Common myeloid progenitor, CD34-positive (primary cell): ENCODE data around the gene ASTN2.

Experiments
- CTCF ChIA-PET: fragments of 350-600 bp; sonication (Branson Sonifier 250); formaldehyde crosslinking; loops from one replicate; lab custom pipeline; 2021; ENCODE audit warnings: antibody characterized with exemption; lab: Charles Lee
- POLR2A ChIA-PET: fragments of 350-600 bp; sonication (Branson Sonifier 250); formaldehyde crosslinking; loops from one replicate; lab custom pipeline; 2021; ENCODE audit warnings: antibody characterized with exemption; lab: Charles Lee
- DNase-seq, 3 donors: peaks; one replicate each; pipeline versions ENCODE4 v3.0.0 to v3.0.0-alpha.2; 2013
- H3K27ac ChIP-seq, 2 experiments: 1 replicate in 1 of 2; 2 replicates in 1 of 2; pipeline ENCODE4 v1.7.0; 2013; ENCODE audit warnings: inconsistent platforms in 2 of 2, low read length in 2 of 2, mild to moderate bottlenecking in 2 of 2, low read depth in 1 of 2, moderate library complexity in 1 of 2; ENCODE audit not compliant: severe bottlenecking in 2 of 2, insufficient read depth in 1 of 2, poor library complexity in 1 of 2
- H3K27me3 ChIP-seq, 5 experiments: replicated peaks in 2 of 5; 1 replicate in 3 of 5; 2 replicates in 2 of 5; pipeline versions ENCODE4 v1.6.1 to v1.7.0; 2013; ENCODE audit warnings: low read length in 4 of 5, mild to moderate bottlenecking in 2 of 5, moderate library complexity in 2 of 5, inconsistent platforms in 1 of 5; ENCODE audit not compliant: insufficient read depth in 5 of 5, control insufficient read depth in 4 of 5
- H3K36me3 ChIP-seq, 4 experiments: 1 replicate in 2 of 4; 2 replicates in 2 of 4; pipeline versions ENCODE4 v1.6.1 to v1.7.0; 2013; ENCODE audit warnings: low read length in 3 of 4, control low read depth in 1 of 4, mild to moderate bottlenecking in 1 of 4; ENCODE audit not compliant: control insufficient read depth in 4 of 4, insufficient read depth in 4 of 4
- H3K4me1 ChIP-seq, 4 experiments: 1 replicate in 3 of 4; 2 replicates in 1 of 4; pipeline versions ENCODE4 v1.6.1 to v1.7.1; 2013; ENCODE audit warnings: low read length in 3 of 4, mild to moderate bottlenecking in 3 of 4, control low read depth in 1 of 4, inconsistent platforms in 1 of 4, moderate library complexity in 1 of 4; ENCODE audit not compliant: control insufficient read depth in 4 of 4, insufficient read depth in 4 of 4; ENCODE audit errors: control extremely low read depth in 1 of 4
- H3K4me3 ChIP-seq, 7 experiments: 1 replicate in 4 of 7; 2 replicates in 3 of 7; pipeline versions ENCODE4 v1.5.1 to v1.7.0; 2013; ENCODE audit warnings: mild to moderate bottlenecking in 7 of 7, low read length in 6 of 7, moderate library complexity in 6 of 7, inconsistent platforms in 2 of 7, low read depth in 2 of 7, control low read depth in 1 of 7; ENCODE audit not compliant: insufficient read depth in 4 of 7, control insufficient read depth in 1 of 7; ENCODE audit errors: extremely low read depth in 1 of 7
- H3K9me3 ChIP-seq, 5 experiments: 1 replicate in 4 of 5; 2 replicates in 1 of 5; pipeline versions ENCODE4 v1.6.1 to v1.7.1; 2013; ENCODE audit warnings: low read length in 4 of 5, mild to moderate bottlenecking in 2 of 5, inconsistent platforms in 1 of 5, low read depth in 1 of 5, moderate library complexity in 1 of 5; ENCODE audit not compliant: control insufficient read depth in 4 of 5, insufficient read depth in 2 of 5; ENCODE audit errors: control extremely low read depth in 1 of 5
- WGBS: methylation state at CpG from one replicate; pipeline ENCODE4 v1.1.5; 2013; ENCODE audit not compliant: insufficient coverage; 5-methylcytosine and 5-hydroxymethylcytosine counted together

ASTN2 gene

DNA sequence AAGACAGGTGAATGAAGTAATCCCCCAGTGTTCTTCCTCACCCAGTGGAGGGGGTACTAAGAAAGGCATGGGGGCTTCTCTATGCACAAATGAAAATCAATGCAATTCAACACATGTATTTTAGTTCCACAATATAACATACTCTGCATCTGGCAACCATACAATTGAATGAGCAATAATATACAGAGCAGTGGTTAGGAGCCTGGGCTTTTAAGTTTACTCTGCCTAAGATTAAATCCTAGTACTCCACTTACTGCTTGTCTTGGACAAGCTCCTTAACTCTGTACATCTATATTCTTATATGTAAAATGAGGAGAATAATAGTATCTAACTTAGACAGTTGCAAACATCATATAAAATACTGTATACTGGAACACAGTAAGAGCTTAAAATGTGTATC lies 923.2 kb downstream of the ASTN2 start:
- no peaks in the 10 kb centered on the region for H3K36me3 ChIP-seq
- ChIA-PET CTCF (interaction anchor here (0.7 to 3.0 kb wide), 12 partner anchors 13 to 343 kb away, joined by 3 to 19 read pairs (median 3); partner anchors contain the start of gene PAPPA), POLR2A (no interaction called here)
- H3K4me3 ChIP-seq = no peak overlapping the region
- no peaks in the 10 kb centered on the region for H3K9me3 ChIP-seq
- DNase-seq = no peak
- H3K27ac ChIP-seq = no peak overlapping the region
- H3K27me3 ChIP-seq = peaks cover 0 to 2% (median 0%) of the 10 kb centered on the region in 5 experiments
- H3K4me1 ChIP-seq = no peaks in the 10 kb centered on the region

DNA sequence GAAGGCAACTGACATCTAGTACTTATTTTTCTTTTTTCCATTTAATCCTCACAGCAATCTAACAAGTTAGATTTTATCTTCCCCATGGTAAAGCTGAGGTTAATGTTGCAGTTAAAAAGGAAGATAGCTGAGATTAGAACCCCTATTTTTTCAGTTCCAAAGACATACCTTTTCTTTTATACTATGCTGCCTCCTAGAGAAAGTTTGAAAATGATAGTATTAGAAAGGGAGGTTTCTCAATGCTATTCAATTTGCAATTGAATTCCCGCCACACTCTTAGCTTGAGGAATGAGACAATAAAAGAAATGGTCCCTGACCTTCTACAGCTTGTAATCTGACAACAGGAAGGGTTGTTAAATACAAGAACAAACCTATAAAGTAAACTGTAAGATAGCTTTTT lies 923.6 kb downstream of the ASTN2 start:
- H3K36me3 ChIP-seq = no peaks in the 10 kb centered on the region
- peak in 1 of 3 donors; percentile 7 for DNase-seq
- H3K4me1 ChIP-seq = no peaks in the 10 kb centered on the region
- H3K9me3 ChIP-seq = no peaks in the 10 kb centered on the region
- WGBS = no CpG with 5 or more reads among the region's 1 CpG
- no peak overlapping the region for H3K4me3 ChIP-seq
- ChIA-PET CTCF (interaction anchor here (0.7 to 3.0 kb wide), 14 partner anchors 16 to 608 kb away, joined by 3 to 19 read pairs (median 3); partner anchors contain the start of gene PAPPA), POLR2A (no interaction called here)
- peaks cover 0 to 2% (median 0%) of the 10 kb centered on the region in 5 experiments for H3K27me3 ChIP-seq
- no peak overlapping the region for H3K27ac ChIP-seq

DNA sequence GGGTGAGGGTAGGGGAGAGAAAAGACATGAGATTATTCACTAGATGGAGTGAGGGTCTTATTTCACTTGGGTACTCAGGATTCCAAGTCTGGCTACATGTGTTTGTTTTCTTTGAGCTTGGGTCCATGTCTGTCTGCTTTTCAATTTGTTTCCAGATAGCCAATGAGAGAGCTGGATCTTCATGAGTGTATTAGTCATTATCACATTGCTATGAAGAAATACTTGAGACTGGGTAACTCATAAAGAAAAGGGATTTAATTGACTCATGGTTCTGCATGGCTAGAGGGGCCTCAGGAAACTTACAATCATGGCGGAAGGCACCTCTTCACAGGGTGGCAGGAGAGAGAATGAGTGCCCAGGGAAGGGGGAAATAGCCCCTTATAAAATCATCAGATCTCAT lies 924.5 kb downstream of the ASTN2 start:
- no CpG with 5 or more reads among the region's 1 CpG for WGBS
- no peaks in the 10 kb centered on the region for H3K9me3 ChIP-seq
- no peak overlapping the region for H3K4me3 ChIP-seq
- CTCF ChIA-PET = interaction anchor here (1.0 to 3.0 kb wide), 5 partner anchors 15 to 607 kb away, joined by 3 to 19 read pairs (median 3); no protein-coding TSS in a partner anchor
- H3K4me1 ChIP-seq = no peaks in the 10 kb centered on the region
- no peaks in the 10 kb centered on the region for H3K27me3 ChIP-seq
- no peaks in the 10 kb centered on the region for H3K36me3 ChIP-seq
- POLR2A ChIA-PET = no interaction called here
- H3K27ac ChIP-seq = no peak overlapping the region
- no peak for DNase-seq

DNA sequence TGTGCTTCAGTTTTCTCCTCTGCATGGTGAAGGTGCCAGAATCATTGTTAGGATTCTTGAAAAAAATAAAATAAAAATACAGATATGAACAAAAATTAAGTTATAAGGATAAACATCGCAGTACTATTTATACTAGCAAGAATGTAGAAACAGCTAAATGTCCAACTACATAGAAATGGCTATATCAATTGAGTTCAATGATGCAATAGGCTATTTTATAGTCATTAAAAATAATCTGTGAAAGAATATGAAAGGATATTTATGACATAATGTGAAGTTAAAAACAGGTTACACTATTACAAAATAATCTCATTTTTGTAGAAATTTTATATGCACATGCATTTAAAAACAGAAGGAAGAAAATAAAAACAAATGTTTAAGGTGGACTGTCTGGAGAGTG lies 926.5 kb downstream of the ASTN2 start:
- no peak for DNase-seq
- ChIA-PET CTCF (no interaction called here), POLR2A (no interaction called here)
- WGBS = no CpG with 5 or more reads among the region's 1 CpG
- Histone ChIP-seq H3K36me3 (no peaks in the 10 kb centered on the region), H3K4me1 (no peaks in the 10 kb centered on the region), H3K9me3 (no peaks in the 10 kb centered on the region), H3K4me3 (no peak overlapping the region), H3K27me3 (no peaks in the 10 kb centered on the region), H3K27ac (no peak overlapping the region)

DNA sequence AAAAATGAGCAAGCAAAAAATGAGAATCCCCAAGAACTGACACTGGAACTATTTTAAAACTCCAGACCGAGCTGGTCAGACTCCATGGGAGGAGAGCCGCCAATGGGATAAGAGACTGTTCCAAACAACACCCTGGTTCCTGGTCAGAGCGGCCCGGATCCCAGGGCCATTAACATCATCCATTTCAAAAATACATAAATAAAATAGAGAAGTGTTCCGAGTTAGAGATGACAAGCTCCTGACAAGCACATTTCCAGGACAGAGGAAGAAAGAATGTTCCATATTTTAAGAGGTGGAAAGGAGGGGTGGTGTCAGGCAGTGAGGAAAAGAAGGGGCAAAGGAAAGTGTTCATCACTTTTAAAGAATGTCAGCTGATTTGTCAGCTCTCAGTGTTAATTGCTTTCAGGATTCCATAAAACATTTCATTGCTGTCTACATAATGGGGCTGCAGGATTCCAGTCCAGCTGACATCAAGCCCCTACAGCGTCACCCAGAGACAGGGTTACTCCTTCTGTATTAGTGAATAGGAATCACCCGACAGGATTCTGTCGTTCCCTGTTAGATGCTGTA lies 930.3 kb downstream of the ASTN2 start:
- CTCF ChIA-PET = interaction anchor here (0.7 to 1.5 kb wide), 2 partner anchors 9 to 10 kb away, joined by 3 to 6 read pairs; no protein-coding TSS in a partner anchor

DNA sequence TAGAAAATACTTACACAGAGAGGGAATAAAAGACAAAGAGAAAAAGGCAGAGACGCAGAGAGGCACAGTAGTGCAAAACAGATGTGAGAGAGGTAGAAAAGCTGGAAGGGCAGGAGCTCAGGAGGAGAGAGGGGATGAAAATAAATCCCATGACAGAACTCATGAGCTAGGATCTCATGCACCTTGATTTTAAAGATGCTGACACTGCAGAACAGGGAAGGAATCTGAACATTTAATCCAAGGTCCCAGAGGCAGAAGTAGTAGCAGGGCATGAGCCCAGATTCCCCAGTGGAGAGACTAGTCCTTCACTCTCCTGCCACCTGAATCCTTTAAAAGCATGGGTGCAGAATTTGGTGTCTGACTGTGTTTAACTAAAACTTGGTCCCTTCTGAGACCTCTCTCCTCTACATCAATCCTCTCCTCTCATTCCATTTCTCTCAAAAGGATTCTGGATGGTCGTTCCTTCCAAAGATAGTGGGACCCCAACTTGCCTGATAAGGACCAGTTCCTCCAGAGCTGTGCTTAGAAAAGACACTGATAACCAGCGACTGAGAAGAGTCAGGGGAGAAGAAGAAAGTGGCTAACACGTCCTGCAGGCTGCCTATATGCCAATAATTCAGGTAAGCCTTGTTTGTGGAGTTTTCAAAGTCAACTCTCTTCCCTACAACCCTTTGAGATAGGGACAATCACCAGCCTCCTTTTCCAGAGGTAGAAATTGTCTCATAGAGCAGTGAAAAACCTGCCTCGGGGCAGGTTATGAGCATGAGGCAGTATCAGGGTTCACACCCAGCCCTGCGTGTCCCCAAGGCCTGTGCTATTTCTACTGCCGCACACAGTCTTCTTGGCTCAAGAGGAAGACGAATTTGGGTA lies 931.0 kb downstream of the ASTN2 start:
- H3K27me3 ChIP-seq = no peaks in the 10 kb centered on the region
- H3K9me3 ChIP-seq = no peaks in the 10 kb centered on the region
- no peak for DNase-seq
- no peaks in the 10 kb centered on the region for H3K4me1 ChIP-seq
- WGBS = 94% methylated on average over 5 of the region's 8 CpGs
- POLR2A ChIA-PET = no interaction called here
- H3K27ac ChIP-seq = no peak overlapping the region
- H3K4me3 ChIP-seq = no peak overlapping the region
- H3K36me3 ChIP-seq = no peaks in the 10 kb centered on the region
- CTCF ChIA-PET = interaction anchor here (0.7 to 1.3 kb wide), 2 partner anchors 10 to 18 kb away, joined by 3 read pairs; no protein-coding TSS in a partner anchor

More for the DNA sequence above, 930.3 kb downstream of the ASTN2 start:
- DNase-seq = no peak
- WGBS = 100% methylated on average over 2 of the region's 8 CpGs
- Histone ChIP-seq H3K4me3 (no peak overlapping the region), H3K27me3 (no peaks in the 10 kb centered on the region), H3K4me1 (no peaks in the 10 kb centered on the region), H3K9me3 (no peaks in the 10 kb centered on the region), H3K36me3 (no peaks in the 10 kb centered on the region), H3K27ac (no peak overlapping the region)
- POLR2A ChIA-PET = no interaction called here

DNA sequence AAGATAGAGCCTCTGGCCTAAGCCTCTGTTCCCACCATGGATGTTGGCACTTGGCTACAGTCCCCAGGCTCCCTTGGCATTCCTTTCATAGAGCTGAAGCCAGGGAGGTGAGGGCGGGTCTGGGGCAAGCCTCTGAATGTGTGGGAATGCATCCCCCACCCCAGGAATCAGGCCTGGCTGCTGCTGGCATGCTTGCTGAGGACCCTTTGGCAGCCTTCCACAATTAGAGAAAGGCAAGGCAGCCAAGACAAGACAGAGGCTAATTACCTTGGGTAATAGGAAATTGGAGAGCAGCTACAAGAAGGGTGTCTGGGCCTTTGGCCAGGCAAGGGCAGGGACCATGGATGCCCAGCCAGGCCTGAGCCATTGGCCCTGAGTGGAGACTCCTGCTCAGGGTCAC lies 932.1 kb downstream of the ASTN2 start:
- CTCF ChIA-PET = interaction anchor here (1.3 kb wide), 1 partner anchor 17 kb away, joined by 3 read pairs; no protein-coding TSS in a partner anchor
- H3K27me3 ChIP-seq = no peaks in the 10 kb centered on the region
- DNase-seq = no peak
- H3K27ac ChIP-seq = no peak overlapping the region
- H3K36me3 ChIP-seq = no peaks in the 10 kb centered on the region
- H3K9me3 ChIP-seq = no peaks in the 10 kb centered on the region
- 100% methylated on average over 1 of the region's 1 CpG for WGBS
- no peaks in the 10 kb centered on the region for H3K4me1 ChIP-seq
- POLR2A ChIA-PET = no interaction called here
- H3K4me3 ChIP-seq = no peak overlapping the region
